C4-2B (cell line): ENCODE measurements around the gene WWOX.

Experiments
- H3K27ac ChIP-seq: fragments of 450-650 bp; 2 replicates; pipeline ENCODE4 v1.5.1; 2017
- ZFX ChIP-seq: fragments of 450-650 bp; IDR thresholded peaks from 2 replicates; pipeline ENCODE4 v1.6.1; 2017
- TF ChIP-seq, protein P1 (sequence below): fragments of 450-650 bp; conservative IDR thresholded peaks from 2 replicates; pipeline ENCODE4 v1.5.1; 2017; ENCODE audit warnings: mild to moderate bottlenecking

Gene WWOX

DNA sequence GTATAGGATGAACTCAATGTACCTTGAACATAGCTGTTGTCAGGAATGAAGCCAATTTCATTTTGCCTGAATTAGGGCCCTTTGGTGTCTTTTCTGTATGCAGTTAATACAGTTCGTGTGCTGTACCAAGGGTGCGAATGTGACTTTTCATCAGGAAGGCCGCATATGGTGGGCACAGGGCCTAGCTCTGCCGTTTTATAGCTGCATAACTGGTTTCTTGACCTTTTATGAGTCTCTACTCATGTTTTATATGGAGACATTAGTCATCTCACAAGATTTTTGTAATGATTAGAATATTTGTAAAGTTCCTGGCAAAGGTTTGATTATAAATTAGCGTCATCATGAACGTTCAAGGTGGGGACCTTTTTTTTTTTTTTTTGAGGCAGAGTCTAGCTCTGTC is 989.5 kb downstream of the WWOX start:
- no peak for TF ChIP-seq ZFX
- TF ChIP-seq, protein P1, sequence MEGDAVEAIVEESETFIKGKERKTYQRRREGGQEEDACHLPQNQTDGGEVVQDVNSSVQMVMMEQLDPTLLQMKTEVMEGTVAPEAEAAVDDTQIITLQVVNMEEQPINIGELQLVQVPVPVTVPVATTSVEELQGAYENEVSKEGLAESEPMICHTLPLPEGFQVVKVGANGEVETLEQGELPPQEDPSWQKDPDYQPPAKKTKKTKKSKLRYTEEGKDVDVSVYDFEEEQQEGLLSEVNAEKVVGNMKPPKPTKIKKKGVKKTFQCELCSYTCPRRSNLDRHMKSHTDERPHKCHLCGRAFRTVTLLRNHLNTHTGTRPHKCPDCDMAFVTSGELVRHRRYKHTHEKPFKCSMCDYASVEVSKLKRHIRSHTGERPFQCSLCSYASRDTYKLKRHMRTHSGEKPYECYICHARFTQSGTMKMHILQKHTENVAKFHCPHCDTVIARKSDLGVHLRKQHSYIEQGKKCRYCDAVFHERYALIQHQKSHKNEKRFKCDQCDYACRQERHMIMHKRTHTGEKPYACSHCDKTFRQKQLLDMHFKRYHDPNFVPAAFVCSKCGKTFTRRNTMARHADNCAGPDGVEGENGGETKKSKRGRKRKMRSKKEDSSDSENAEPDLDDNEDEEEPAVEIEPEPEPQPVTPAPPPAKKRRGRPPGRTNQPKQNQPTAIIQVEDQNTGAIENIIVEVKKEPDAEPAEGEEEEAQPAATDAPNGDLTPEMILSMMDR = no peak
- no peak overlapping the region for H3K27ac ChIP-seq

DNA sequence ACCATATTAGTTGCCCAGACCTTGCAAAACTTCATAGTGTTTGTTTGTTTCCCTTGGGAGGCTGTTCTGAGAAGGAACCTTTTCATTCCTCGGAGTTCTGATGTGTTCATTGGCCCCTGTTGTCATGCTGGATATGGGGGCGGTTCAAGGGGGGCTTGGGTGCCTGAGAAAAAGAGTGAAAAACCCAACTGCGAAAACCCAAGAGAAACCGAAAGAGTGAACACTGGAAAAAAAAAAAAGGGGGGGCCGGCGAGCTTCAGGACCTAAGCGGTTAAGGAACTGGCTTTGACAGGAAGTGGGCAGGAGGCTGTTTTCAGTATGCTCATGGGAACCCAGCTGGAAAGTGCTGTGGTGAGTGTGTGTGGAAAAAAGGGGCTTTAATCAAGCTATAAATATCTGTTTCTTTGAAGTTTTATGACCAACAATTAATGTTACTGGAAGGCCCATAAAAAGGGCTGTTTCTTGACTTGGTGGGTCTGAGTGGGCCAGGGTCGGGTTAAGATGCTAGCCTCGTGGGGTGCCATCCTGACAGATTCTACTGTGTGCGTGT is 990.4 kb downstream of the WWOX start:
- H3K27ac ChIP-seq = no peak overlapping the region

DNA sequence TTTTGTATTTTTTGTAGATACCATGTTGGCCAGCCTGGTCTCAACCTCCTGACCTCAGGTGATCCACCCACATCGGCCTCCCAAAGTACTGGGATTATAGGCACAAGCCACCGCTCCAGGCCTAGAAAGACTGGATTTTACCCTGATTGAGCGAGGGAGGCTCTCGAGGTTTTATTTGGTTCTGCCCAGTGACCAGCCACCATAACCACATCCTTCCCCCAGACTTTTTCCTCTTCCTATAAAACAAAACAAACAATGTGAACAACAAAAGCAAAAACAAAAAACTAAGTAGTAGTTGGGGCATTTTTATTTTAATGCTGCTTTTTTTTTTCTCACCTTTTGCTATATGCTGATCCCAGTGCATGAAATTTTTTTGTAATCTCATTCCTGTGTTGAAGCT is 991.5 kb downstream of the WWOX start:
- no peak overlapping the region for H3K27ac ChIP-seq
- TF ChIP-seq, protein P1 = no peak
- no peak for TF ChIP-seq ZFX

More for the DNA sequence above, 990.4 kb downstream of the WWOX start:
- TF ChIP-seq, protein P1 = no peak
- TF ChIP-seq ZFX = no peak

DNA sequence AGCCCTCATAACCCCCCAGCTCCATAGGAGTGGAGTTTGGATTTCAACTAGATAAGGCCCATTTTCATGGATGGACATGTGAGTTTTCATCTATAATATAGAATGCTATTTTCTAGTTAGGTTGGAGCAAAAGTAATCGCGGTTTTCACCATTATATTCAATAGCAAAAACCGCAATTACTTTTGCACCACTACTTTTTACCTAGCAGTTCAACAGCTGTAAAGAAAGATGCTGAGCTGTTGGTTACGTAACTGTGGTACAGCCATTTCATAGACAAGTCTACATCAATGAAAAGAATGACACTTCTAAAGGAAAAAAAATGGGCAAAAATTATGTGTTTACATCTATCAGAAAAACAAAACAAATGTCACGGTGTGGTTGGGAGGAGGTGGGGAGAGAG is 993.4 kb downstream of the WWOX start:
- no peak for TF ChIP-seq ZFX
- TF ChIP-seq, protein P1 = no peak
- H3K27ac ChIP-seq = no peak overlapping the region

- no peak for TF ChIP-seq ZFX
- TF ChIP-seq, protein P1 = no peak
- H3K27ac ChIP-seq = no peak overlapping the region
These were observed 994.1 kb downstream of the WWOX start for GRCh38 chr16:79093554-79093967.

DNA sequence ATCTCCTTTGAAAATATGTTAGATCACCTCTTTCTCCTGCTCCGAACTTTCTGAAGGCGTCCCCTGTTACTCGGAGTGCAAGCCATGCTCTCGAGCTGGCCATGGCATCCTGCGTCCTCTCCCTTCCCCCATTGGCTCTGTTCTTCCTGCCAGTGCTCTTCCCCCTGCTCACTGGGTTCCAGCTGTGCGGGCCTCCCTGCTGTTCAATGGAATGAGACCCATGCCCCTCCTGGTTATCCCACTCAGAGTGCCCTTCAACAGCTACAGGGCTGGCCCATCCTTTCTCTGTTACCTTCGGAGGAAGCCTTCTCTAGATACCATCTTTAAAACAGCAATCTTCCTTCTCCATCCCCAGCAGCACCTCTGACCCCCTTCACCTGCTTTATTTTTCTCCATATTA is 996.8 kb downstream of the WWOX start:
- TF ChIP-seq, protein P1 = no peak
- no peak for TF ChIP-seq ZFX
- H3K27ac ChIP-seq = no peak overlapping the region

DNA sequence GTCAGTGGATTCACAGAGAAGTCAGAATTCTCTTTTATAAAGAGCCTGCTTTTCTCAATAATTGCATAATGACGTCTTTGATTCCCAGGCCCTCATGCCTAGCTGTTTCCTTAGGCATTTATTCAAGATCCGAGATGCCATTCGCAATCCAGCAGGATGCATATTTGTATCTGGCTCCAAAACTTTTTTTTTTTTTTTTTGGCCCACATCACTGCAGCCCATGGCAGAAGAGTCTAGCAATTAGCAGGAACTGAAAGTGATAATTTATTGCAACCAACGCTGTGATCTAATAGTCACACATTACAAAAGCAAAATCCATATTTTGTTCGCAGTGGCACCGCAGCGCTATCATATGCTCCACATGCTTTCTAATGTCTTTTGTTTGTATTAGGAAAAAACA is 997.7 kb downstream of the WWOX start:
- H3K27ac ChIP-seq = no peak overlapping the region
- TF ChIP-seq ZFX = no peak
- TF ChIP-seq, protein P1 = no peak
